ENCODE measurements around the gene STK11.

GRCh38 chr19:1265615-1266128 is 60.1 kb downstream of the STK11 start:
- TF ChIP-seq, protein P1, sequence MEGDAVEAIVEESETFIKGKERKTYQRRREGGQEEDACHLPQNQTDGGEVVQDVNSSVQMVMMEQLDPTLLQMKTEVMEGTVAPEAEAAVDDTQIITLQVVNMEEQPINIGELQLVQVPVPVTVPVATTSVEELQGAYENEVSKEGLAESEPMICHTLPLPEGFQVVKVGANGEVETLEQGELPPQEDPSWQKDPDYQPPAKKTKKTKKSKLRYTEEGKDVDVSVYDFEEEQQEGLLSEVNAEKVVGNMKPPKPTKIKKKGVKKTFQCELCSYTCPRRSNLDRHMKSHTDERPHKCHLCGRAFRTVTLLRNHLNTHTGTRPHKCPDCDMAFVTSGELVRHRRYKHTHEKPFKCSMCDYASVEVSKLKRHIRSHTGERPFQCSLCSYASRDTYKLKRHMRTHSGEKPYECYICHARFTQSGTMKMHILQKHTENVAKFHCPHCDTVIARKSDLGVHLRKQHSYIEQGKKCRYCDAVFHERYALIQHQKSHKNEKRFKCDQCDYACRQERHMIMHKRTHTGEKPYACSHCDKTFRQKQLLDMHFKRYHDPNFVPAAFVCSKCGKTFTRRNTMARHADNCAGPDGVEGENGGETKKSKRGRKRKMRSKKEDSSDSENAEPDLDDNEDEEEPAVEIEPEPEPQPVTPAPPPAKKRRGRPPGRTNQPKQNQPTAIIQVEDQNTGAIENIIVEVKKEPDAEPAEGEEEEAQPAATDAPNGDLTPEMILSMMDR (IDR thresholded peaks at IDR 0.05; ENCODE audit: low read depth, low read length) = no peak
- TF ChIP-seq MAX (IDR thresholded peaks at IDR 0.05; ENCODE audit: low read depth, low read length) (no peak), POLR2A (IDR thresholded peaks at IDR 0.05; ENCODE audit: extremely low read depth, insufficient read length) (no peak), MYC (IDR thresholded peaks at IDR 0.05; ENCODE audit: low read depth, low read length) (no peak)

Data from NB4 (cell line).